Stimulated activated CD4-positive, alpha-beta T cell treated with anti-CD3 and anti-CD28 coated beads, Interleukin-1b, Interleukin-23, amount 100 ng/mL, for 48 hours (primary cell): ENCODE data around the gene PDK1.

Source experiments
- DNase-seq: peaks from one replicate; pipeline ENCODE4 v3.0.0-alpha.2; 2020

Gene PDK1

DNA sequence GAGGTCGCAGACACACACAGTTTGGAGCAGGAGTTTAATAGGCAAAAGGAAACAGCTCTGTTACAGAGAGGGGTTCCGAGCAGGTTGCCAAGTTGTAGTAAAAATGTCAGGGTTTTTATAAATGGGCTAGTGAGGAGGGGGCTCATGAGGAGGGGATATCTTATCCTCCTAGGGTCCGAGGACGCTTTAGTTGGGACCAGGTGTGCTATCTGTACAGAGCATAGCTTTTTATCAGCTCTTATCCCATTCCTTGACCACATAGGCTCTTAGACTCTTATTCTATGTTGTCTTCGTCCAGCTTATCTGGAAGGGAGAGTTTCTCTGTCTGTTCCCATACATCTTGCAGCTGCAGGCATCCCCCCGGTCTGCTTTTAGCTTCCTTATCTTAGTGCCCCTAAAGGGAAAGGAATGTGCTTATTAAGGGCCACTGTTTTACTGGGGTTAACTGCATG is 44.7 kb downstream of the PDK1 start:
- DNase-seq: no peak

DNA sequence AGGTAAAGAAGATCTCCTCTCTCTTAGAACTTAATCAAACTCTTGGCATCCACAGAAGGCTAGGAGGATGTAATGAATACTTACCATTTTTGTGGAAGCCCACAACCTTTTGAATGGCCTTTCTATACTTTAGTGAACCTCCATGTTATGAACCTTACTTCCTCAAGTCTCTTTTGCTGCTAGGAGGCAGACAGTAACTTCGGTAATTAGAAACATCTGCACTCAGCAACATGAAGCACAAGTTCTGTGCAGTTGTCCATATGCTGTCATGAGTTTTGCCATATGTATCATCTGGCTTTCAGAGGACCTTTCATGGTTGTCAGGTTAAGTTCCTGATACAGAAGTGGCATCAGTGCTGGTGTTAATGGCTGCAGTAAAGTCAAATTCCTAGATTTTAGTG is 50.4 kb downstream of the PDK1 start:
- no peak for DNase-seq

DNA sequence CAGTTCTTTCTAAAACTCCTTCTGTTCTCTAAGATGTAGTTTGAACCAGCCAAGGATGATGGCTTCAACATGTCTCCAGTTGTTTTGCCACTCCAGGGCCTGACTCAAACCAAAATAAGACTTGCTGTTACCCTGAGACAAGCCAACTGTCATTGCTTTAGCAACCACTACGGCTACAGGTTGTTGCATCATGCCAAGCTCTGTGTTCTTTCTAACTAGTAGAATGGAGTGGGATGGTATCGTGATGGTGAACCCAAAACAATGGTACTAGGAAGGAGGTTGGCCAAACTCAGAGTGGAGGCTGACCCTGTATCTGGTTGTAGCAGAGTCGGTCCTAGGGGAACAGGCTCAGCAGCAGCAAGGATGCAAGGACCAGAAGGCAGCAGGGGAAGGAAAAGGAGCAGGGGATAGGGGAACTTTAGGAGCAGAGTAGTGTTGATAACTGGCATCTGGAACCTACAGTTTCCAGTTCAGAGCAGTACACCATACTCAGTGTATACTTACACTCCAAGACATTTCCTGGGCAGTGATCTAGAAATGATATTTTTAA is 51.6 kb downstream of the PDK1 start:
- no peak for DNase-seq

DNA sequence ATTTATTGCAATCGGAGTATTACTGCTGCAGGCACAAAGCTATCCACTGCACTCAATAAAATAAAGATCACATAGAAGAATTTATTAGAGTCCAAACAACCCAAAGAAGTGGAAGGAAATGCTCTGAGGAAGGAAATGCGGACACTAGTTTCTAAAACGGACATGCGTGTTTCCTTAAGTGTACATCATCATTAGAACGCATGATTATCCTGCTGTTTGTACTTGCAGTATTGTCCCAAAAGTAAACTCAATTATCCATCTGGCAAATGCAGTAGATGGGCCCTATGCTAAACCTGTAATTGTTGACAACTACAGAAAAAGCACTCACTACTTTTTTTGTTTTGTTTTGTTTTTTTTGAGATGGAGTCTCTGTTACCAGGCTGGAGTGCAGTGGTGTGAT is 53.6 kb downstream of the PDK1 start:
- no peak for DNase-seq

DNA sequence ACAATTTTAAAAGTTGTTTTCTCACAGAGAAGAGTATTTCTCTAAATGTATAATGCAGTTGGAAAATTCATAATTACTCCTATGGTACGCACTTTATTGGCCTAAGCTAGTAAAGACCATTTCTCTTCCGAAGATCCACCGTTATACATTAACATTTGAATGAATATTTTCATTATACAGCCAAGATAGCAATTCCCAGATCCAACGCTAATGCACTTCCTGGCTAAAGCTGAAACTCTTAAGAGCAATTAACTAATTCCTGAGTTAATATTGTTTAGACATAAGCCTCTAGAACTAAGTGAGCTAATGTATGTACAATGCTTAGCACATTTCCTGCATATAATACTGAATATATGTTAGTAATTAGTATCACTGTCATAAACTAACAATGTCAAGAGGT is 56.2 kb downstream of the PDK1 start:
- DNase-seq: no peak

DNA sequence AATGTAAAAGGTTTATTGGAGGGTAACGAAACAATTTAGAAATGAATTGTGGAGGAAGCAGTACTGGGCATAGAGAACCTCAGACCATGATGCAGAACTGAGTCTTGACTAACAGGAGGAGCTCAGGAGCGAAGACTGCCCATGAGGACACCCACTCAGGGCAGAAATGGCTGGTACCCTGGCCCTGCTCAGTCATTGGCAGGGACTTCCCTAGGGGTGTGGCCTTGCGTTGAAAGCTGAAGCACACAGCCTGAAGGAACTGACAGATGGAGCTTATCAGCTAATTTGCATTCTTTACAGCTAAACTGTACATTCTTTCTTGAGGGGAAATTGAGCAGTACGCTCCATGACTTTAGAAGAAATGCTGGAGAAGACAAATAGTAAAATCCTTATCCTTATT is 57.1 kb downstream of the PDK1 start:
- DNase-seq: no peak

DNA sequence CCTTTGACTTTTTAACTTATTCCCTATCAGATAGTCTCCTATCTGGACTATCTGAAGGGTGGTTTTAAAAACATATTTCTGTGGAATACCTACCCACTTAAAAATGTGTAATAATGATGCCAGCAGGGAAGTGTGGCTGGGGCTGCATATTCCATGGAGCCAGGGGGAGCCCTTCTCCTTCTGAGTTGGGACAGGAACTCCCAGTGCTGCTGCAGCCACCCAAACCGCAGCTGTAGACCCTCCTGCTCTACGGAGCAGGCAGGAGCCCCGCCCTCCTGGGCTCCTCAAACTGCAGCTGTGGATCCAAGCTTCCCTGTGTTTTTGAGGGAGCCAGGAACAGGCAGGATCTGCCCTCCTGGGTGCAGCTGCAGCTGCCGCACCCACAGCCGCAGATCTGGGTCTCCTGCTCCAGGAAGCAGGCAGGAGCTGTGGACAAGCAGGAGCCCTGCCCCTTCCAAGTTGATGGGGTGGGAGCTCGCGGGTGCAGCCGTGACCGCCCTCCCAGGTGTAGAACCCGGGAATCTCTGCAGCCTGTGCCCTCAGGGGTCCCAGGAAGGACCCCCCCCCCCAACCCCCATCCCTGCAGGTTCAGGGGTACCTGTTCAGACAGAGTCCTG is 57.8 kb downstream of the PDK1 start:
- DNase-seq: no peak

DNA sequence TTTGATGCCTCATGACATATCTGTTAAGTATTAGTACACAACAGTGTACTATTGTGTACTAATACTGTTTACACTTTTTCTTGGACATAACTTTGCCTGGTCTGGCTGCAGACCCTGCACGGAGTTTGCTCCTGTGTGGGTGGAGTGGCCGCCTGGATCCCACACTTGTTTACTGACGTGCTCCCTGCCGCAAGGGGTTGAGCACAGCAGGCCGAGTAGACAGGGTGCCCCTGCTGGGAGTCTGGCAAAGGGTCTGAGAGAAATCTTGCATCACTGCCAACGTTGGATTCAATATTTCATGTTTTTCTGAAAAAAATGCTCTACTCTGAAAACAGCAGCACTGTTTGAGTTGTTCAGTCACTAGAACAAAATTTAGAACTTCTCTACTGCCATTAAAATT is 59.0 kb downstream of the PDK1 start:
- DNase-seq: no peak

DNA sequence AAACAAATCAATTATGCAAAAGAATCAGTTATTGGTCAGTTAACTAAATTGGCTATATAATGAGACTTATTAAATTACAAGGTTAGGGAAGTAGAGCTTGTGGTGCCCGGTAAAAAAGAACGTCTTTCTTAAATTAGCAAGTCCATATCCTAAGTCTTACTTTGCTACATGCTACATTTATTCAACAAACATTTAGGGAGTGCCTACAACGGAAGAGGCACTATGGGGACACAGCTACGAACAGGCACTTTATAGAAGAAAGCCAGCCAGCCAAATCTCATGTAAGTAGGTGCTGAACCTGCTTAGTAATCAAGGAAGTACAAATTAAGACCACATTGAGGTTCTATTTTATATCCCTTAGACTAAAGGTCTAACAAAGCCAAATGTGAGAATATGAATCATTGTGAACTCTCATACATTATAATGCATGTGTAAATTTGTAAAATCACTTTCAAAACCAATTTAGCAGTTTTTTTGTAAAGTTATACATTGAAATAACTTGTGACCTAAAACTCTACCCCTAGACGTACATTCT is 59.9 kb downstream of the PDK1 start:
- DNase-seq: no peak

DNA sequence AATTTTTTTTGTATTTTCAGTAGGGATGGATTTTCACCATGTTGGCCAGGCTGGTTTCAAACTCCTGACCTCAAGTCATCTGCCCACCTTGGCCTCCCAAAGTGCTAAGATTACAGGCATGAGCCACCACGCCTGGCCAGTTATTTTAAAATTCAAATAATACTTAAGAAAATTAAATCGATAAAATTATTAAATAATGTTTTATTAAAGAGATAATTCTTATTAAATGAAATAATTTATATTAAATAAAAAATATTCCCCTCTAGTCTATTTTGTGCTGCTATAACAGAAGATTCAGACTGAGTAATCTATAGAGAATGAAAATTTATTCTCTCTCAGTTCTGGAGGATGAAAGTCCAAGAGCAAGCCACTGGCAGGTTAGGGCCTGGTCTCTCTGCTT is 61.2 kb downstream of the PDK1 start:
- DNase-seq: no peak

DNA sequence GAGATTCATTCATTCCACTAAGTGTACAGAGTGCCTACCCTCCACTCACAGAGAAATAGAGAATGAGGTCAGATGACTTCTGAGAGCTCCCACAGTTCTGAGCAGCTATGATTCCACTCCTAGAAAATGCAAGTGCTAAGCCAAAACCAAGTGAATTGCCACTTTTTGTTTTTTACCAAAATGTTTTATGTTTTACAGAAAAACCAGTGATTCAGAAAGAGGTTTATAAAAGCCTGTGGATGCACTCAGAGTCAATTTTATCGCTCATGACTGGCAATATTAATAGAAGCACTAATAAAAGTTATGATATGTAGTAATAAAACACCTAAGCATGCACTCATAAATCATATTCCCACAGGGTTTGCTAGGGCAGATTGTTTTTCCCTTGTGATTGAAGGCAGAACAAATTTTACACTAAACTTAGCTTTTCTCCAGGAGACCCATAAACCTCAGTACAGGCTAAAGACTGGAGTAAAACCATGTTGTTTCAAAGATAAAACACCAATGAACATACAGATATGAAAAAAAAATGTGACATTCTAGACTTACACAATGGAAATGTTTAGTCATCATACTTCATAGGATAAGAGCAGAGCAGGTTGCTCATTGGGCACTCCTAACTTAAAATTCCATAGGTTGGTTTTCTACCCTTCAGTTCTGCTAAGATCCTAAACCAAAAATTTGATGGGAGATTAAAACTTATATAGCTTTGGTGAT is 67.5 kb downstream of the PDK1 start:
- DNase-seq: no peak

DNA sequence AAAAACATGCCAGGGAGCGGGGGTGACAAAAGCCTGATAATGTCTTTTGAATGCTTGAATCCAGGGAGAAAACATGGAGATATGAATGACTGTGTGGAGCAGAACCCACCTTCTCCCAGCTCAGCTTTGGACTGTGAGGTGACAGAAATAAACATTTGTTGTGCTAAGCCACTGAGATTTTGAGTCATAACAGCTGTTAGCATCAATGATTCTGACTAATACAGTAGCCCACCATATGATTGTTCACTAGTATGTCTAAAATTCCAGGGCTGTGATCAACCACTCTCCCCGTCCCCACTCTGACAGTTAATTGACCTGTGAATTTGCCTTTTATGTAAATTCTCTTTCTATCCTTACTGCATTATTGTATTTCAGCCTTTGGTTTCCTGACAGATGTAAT is 69.1 kb downstream of the PDK1 start:
- no peak for DNase-seq

DNA sequence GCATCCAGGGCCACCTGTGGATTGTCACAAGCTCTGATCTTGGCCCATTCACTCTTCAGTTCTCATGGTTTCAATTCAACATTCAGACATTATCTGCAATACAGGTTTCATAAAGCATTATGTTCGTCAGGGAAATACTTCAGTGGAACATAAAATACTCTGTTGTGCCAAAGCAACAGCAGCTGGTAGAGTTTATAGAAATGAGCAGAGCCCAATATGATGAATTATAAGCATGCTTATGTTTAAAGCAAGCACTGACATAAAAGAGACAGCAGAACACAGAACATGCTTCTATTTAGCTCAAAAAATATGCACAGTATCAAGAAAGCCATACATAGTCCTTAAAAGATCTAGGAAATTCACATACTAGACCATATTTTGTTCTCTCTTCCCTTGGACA is 71.3 kb downstream of the PDK1 start:
- DNase-seq: no peak

DNA sequence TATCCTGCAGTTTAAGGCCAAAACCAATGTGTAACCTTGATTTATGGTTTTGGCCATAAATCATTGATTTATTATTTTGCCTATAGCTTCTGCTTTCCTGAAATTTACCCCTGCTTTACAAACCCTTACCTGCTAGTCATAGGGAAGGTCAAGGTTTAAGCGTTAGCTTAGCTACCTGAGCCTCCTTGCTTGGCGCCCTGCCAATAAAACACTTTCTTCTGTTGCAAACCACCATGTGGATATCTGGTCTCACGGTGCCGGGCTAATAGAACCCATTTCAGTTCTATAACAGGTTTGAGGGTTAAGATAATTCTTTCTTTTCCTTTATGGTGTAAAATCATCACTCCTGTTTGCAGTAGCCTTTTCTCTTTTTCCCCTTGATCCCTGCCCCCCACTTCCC is 72.2 kb downstream of the PDK1 start:
- no peak for DNase-seq

DNA sequence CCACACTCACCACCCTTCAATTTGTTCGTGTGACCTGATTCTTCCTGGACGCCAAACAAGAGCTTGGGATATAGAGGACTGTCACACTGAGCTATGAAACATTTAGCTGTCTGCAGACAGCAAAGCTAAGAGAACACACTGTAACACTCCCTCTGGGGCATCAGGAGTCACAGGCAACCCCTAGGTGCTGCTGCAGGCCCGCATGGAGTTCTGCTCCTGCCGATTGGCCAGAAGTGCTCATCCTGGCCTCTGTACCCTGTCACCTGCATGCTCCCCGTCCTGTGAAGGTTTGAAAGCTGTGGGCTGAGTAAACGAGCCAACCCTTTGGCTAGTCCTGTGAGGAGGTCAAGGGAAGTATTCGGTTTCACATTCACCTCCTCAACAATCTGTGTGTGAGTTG is 73.7 kb downstream of the PDK1 start:
- no peak for DNase-seq

DNA sequence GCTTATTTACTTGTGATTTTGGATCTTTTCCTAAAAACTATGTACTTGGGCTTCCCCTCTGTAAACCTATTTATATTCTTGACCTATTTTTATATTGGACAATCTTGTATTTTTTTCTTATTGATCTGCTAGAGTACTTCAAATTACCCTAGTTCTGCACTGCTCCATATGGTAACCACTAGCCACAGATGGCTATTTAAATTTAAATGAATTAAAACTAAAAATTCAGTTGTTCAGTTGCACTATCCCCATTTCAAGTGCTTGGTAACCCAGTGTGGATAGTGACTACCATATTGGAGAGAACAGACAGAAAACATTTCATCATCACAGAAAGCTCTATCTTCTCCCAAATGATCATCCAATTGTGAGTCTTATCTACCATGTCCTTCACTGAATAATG is 74.3 kb downstream of the PDK1 start:
- DNase-seq: no peak

DNA sequence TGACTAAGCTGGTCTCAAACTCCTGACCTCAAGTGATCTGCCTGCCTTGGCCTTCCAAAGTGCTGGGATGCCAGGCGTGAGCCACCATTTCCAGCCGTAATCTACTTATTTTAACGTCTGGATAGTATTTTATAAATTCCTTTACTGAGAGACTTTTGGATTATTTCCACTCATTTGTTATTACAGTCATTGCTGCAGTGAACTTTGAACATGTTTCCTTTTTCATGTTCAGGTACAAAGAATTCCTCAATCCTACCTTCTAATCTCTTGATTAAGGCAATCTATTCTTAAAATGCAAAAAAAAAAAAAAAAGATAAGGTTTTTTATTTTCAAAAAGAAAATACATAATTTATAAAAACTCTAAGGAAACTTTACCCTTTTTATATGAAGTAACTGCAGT is 78.6 kb downstream of the PDK1 start:
- no peak for DNase-seq

DNA sequence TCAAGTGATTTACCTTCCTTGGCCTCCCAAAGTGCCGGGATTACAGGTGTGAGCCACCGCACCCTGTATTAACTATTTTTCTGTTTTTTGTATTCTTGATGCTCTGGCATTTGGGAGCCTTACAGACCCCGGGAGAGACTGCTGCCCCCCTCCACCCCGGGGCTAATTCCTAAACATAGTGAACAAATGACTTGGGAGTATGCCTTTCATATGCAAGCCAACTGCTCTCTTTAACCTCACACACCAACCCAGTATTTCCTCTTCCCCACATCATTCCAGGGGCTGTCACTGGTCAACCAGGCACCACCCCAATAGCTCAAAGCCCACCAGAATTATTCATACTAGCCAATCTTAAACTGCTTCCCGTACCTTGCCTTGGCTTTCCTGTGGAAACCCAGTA is 79.7 kb downstream of the PDK1 start:
- no peak for DNase-seq

DNA sequence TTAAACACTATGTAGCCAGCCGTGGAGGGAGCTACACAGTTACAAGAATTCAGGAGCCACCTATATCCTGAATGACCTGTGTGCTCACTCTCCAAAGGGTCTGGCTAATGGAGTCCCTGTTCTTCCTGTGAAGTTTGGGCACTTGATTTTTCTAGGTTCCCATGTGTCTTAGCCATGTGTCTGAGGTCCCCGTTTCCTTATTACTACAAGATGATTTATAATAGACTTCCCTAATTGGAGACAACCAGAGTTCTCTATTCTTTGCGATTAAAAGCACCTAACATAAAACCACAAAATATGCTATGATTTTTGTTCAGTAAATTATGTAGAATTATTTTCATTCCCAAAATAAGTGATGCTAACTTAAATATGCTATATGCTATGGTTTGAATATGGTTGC is 83.4 kb downstream of the PDK1 start:
- DNase-seq: no peak

DNA sequence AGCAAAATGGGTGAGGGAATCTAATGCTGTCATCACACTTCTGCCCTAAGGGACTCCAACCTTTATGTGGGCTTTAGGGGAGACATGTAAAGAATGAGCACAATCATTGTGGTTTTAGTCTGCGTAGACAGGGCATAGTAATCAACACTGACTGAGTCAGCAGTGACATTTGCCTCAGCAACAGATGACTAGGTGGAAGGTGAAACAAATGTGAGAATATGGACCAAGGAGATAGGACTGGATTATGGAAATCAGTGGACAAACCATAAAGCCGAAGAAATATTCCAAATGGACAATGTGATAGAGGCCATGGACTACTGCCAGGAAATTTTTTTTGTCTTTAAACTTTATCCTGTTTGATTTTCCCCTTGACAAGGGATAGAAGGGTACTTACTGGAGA is 83.9 kb downstream of the PDK1 start:
- peak; percentile 31 for DNase-seq

DNA sequence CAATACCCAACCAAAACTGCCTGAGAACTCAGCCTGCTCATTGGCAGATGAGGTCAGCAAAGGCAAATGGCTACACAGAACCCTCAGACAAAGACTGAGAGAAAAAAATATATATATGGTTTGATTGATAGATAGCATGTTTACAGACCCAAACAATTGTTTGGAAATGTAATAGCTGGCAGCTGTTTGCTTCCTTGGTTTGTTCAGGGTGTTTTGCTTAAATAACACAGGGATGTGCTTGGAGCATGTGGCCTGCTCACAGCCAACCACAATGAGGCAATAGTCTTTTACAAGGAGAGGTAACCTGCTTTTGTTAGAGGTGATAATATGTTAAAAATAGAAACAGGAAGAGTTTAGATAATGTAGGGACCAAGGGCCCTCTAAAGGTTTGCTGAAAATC is 84.5 kb downstream of the PDK1 start:
- no peak for DNase-seq

DNA sequence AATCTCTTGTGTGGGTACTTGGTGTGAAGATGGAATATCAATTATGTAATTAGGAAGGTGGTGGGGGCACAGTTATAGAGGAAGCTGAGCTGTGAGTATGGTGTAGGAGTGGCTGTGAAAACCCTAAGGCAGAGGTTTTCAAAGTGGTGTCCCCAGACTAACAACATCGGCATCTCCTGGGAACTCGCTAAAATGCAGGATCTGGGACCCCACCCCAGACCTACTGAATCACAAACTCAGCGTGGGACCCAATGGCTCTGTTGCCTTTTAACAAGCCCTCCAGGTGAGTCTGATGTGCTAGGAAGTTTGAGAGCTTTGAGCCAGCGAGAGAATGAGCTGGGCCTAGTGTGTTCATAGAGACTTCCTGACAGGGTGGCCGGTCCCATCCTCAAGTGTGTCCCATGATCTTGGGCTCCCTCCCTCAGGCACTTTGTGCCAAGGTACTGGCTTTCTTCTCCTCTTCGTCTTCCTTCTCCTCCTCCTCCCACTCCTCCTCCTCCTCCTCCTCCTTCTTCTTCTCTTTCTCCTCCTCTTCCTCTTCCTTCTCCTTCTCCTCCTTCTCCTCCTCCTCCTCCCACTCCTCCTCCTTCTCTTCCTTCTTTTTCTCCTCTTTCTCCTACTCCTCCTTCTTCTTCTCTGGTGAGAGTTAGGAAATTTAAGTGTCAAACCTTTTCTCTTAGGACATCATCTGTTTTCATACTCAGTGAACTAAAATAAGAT is 86.6 kb downstream of the PDK1 start:
- no peak for DNase-seq

DNA sequence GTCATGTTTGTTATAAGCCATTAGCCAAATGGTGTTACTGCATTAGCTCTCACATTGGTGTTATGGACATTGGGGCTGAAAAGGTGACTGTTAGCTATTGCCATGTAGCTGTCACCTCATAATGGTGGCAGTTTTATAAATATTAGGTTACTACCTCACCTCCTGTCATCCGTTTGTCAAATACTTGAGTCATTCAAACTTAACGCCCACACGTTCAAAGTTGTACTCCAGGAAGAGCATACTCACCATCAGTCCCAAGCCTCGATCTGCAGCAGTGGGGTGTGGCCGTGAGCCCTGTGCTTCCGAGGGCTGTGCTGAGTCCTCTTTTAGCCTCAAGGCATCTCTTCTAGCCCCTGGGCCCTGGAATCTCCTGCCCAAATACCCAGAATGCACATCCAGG is 87.3 kb downstream of the PDK1 start:
- DNase-seq: peak; percentile 22

DNA sequence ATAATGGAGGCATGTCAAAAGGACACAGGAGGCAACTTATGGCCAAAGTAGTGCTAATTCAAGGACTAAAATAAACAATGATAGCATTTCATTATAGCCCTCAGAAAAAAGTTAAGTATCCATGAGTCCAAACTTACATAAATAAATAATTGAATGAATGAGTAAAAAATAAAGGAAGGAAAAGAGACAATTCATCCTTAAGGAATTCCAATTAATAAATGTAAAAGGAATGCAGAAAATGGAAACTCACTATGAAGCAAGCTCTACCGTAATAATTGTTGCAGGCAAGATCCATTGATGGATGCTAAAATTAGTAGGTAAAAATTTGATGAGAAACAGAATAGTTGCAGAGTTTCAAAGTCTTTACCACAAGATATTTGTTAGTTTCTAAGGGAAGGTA is 91.5 kb downstream of the PDK1 start:
- no peak for DNase-seq
